ENCODE measurements around the gene ZNF423.
A peak's percentile ranks its signal among the peaks of the same experiment; 100 is the strongest.

The ZNF423 gene

GRCh38 chr16:49458243-49458642 lies 397.7 kb downstream of the ZNF423 start:
- Histone ChIP-seq H3K4me1 (ENCODE audit: insufficient read depth, low read length) (peaks cover 54% of the 10 kb centered on the region), H3K27me3 (ENCODE audit: insufficient read depth, low read length, poor library complexity) (no peaks in the 10 kb centered on the region)
- ATAC-seq (ENCODE audit: insufficient read depth, low read depth): no peak

GRCh38 chr16:49457196-49457595 lies 398.7 kb downstream of the ZNF423 start:
- H2AFZ ChIP-seq (ENCODE audit: low read depth, low read length): no peak overlapping the region
- no peaks in the 10 kb centered on the region for H3K79me2 ChIP-seq (ENCODE audit: insufficient read depth, low read length)
- no peak for TF ChIP-seq CTCF (IDR thresholded peaks at IDR 0.05; ENCODE audit: borderline replicate concordance, extremely low read depth, low read length, poor library complexity, severe bottlenecking)
- no peak for TF ChIP-seq EZH2 (IDR thresholded peaks at IDR 0.05; ENCODE audit: borderline replicate concordance, low read depth, low read length, severe bottlenecking)
- DNase-seq (peak; percentile 2), ATAC-seq (ENCODE audit: insufficient read depth, low read depth) (no peak)
- H3K27ac ChIP-seq (ENCODE audit: low read length): no peak overlapping the region
- H3K4me1 ChIP-seq (ENCODE audit: insufficient read depth, low read length): peaks cover 44% of the 10 kb centered on the region
- no peaks in the 10 kb centered on the region for H3K36me3 ChIP-seq (ENCODE audit: insufficient read depth, low read length)
- no peaks in the 10 kb centered on the region for H3K9me3 ChIP-seq (ENCODE audit: insufficient read depth, low read length, severe bottlenecking)
- no peaks in the 10 kb centered on the region for H3K27me3 ChIP-seq (ENCODE audit: insufficient read depth, low read length, poor library complexity)
- H3K4me2 ChIP-seq (ENCODE audit: insufficient read depth, low read length): no peak overlapping the region
- no peak overlapping the region for H3K4me3 ChIP-seq (ENCODE audit: low read depth in 1 of 2, low read length in 2 of 2)
- no peak overlapping the region for H3K9ac ChIP-seq (ENCODE audit: low read depth, low read length)
- H4K20me1 ChIP-seq (ENCODE audit: insufficient read depth, low read length): no peaks in the 10 kb centered on the region

More at GRCh38 chr16:49458243-49458642, 397.7 kb downstream of the ZNF423 start:
- Histone ChIP-seq H3K4me3 (ENCODE audit: low read depth in 1 of 2, low read length in 2 of 2) (no peak overlapping the region), H2AFZ (ENCODE audit: low read depth, low read length) (no peak overlapping the region), H3K9ac (ENCODE audit: low read depth, low read length) (no peak overlapping the region), H3K36me3 (ENCODE audit: insufficient read depth, low read length) (no peaks in the 10 kb centered on the region), H3K4me2 (ENCODE audit: insufficient read depth, low read length) (no peak overlapping the region), H3K9me3 (ENCODE audit: insufficient read depth, low read length, severe bottlenecking) (no peaks in the 10 kb centered on the region), H4K20me1 (ENCODE audit: insufficient read depth, low read length) (no peaks in the 10 kb centered on the region), H3K79me2 (ENCODE audit: insufficient read depth, low read length) (no peaks in the 10 kb centered on the region), H3K27ac (ENCODE audit: low read length) (peak overlapping the region; percentile 4)
- TF ChIP-seq EZH2 (IDR thresholded peaks at IDR 0.05; ENCODE audit: borderline replicate concordance, low read depth, low read length, severe bottlenecking) (no peak), CTCF (IDR thresholded peaks at IDR 0.05; ENCODE audit: borderline replicate concordance, extremely low read depth, low read length, poor library complexity, severe bottlenecking) (no peak)
- DNase-seq: peak; percentile 2

GRCh38 chr16:49456763-49457162 lies 399.1 kb downstream of the ZNF423 start:
- H3K4me1 ChIP-seq (ENCODE audit: insufficient read depth, low read length): peaks cover 39% of the 10 kb centered on the region
- no peaks in the 10 kb centered on the region for H3K36me3 ChIP-seq (ENCODE audit: insufficient read depth, low read length)
- H2AFZ ChIP-seq (ENCODE audit: low read depth, low read length): no peak overlapping the region
- H4K20me1 ChIP-seq (ENCODE audit: insufficient read depth, low read length): no peaks in the 10 kb centered on the region
- no peaks in the 10 kb centered on the region for H3K27me3 ChIP-seq (ENCODE audit: insufficient read depth, low read length, poor library complexity)
- H3K27ac ChIP-seq (ENCODE audit: low read length): 0 out of 2 replicates have a peak overlapping the region, but pooled peaks have one; percentile 5
- peak; percentile 3 for DNase-seq
- TF ChIP-seq EZH2 (IDR thresholded peaks at IDR 0.05; ENCODE audit: borderline replicate concordance, low read depth, low read length, severe bottlenecking): no peak
- no peak for TF ChIP-seq CTCF (IDR thresholded peaks at IDR 0.05; ENCODE audit: borderline replicate concordance, extremely low read depth, low read length, poor library complexity, severe bottlenecking)
- H3K4me3 ChIP-seq (ENCODE audit: low read depth in 1 of 2, low read length in 2 of 2): no peak overlapping the region
- H3K79me2 ChIP-seq (ENCODE audit: insufficient read depth, low read length): no peaks in the 10 kb centered on the region
- no peak overlapping the region for H3K9ac ChIP-seq (ENCODE audit: low read depth, low read length)
- ATAC-seq (ENCODE audit: insufficient read depth, low read depth): no peak
- no peak overlapping the region for H3K4me2 ChIP-seq (ENCODE audit: insufficient read depth, low read length)
- no peaks in the 10 kb centered on the region for H3K9me3 ChIP-seq (ENCODE audit: insufficient read depth, low read length, severe bottlenecking)
